ENCODE results near the gene DLL3. TPM values are rescaled to one million over a fixed set of nuclear protein-coding genes. Genes with fewer than 3 reads are reported as not detected.

Gene DLL3
- total and polyA plus RNA-seq, 4 donors = not detected

DNA sequence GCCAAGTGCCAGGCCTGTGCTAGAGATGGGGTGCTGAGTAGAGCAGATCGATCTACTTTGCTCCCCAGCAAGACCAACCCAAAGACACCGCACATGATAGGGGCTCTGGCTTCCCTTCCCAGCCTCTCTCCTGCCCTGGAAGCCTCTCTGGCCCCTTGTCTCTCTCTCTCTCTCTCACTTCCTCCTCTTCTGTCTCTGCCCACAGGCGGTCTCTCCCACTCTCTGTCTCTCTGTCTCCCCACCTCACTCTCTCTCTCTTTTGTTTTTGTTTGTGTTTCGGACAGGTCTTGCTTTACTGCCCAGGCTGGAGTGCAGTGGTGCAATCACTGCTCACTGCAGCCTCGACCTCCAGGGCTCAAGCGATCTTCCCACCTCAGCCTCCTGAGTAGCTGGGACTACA is 17.5 kb downstream of the DLL3 start (continued):
- TF ChIP-seq, protein P1, sequence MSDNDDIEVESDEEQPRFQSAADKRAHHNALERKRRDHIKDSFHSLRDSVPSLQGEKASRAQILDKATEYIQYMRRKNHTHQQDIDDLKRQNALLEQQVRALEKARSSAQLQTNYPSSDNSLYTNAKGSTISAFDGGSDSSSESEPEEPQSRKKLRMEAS (IDR thresholded peaks at IDR 0.05) = no peak
- TF ChIP-seq EGR1 (IDR thresholded peaks at IDR 0.05; ENCODE audit: low read depth in 2 of 2) (no peak), HNF4A (conservative IDR thresholded peaks at IDR 0.05) (no peak), SP1 (IDR thresholded peaks at IDR 0.05) (no peak), HNF4G (IDR thresholded peaks at IDR 0.05) (no peak)

DNA sequence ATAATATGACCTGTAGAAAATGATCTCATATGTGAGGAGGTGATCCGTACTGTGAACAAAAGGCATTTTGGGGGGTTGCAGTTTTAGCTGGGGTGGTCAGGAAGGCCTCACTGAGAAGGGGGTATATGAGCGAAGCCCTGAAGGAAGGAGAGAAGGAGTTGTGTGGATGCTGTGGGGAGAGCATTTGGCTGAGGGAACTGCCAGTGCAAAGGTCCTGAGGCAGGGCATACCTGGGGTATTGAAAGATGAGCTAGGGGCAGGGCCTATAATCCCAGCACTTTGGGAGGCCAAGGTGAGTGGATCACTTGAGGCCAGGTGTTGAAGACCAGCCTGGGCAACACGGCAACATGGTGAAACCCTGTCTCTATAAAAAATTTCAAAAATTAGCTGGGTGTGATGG is 18.7 kb downstream of the DLL3 start:
- no peak overlapping the region for H3K9ac ChIP-seq (ENCODE audit: low read depth in 1 of 2, low read length in 2 of 2)
- no peaks in the 10 kb centered on the region for H3K36me3 ChIP-seq (ENCODE audit: control insufficient read depth in 4 of 4, insufficient read depth in 3 of 4, low read depth in 1 of 4, low read length in 3 of 4)
- peaks cover 0 to 2% (median 0%) of the 10 kb centered on the region in 4 donors for H3K9me3 ChIP-seq (ENCODE audit: control insufficient read depth in 4 of 4, low read length in 3 of 4)
- H3K4me3 ChIP-seq (ENCODE audit: low read depth in 1 of 3, low read length in 3 of 3) = no peak overlapping the region
- DNase-seq (ENCODE audit: low spot score) = no peak
- TF ChIP-seq FOXA1 (IDR thresholded peaks at IDR 0.05) = no peak
- TF ChIP-seq, protein P2, sequence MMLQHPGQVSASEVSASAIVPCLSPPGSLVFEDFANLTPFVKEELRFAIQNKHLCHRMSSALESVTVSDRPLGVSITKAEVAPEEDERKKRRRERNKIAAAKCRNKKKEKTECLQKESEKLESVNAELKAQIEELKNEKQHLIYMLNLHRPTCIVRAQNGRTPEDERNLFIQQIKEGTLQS (IDR thresholded peaks at IDR 0.05) = no peak
- no peak for TF ChIP-seq HNF4G (IDR thresholded peaks at IDR 0.05)
- TF ChIP-seq HNF4A (conservative IDR thresholded peaks at IDR 0.05) = no peak
- TF ChIP-seq RXRA (IDR thresholded peaks at IDR 0.05) = no peak
- no peak for TF ChIP-seq GABPA (IDR thresholded peaks at IDR 0.05 in 1 of 2, conservative IDR thresholded peaks at IDR 0.05 in 1 of 2)
- TF ChIP-seq CTCF (IDR thresholded peaks at IDR 0.05; ENCODE audit: low read depth, low read length, missing input control) = no peak
- no peak for TF ChIP-seq NR2F2 (IDR thresholded peaks at IDR 0.05)
- TF ChIP-seq, protein P3, sequence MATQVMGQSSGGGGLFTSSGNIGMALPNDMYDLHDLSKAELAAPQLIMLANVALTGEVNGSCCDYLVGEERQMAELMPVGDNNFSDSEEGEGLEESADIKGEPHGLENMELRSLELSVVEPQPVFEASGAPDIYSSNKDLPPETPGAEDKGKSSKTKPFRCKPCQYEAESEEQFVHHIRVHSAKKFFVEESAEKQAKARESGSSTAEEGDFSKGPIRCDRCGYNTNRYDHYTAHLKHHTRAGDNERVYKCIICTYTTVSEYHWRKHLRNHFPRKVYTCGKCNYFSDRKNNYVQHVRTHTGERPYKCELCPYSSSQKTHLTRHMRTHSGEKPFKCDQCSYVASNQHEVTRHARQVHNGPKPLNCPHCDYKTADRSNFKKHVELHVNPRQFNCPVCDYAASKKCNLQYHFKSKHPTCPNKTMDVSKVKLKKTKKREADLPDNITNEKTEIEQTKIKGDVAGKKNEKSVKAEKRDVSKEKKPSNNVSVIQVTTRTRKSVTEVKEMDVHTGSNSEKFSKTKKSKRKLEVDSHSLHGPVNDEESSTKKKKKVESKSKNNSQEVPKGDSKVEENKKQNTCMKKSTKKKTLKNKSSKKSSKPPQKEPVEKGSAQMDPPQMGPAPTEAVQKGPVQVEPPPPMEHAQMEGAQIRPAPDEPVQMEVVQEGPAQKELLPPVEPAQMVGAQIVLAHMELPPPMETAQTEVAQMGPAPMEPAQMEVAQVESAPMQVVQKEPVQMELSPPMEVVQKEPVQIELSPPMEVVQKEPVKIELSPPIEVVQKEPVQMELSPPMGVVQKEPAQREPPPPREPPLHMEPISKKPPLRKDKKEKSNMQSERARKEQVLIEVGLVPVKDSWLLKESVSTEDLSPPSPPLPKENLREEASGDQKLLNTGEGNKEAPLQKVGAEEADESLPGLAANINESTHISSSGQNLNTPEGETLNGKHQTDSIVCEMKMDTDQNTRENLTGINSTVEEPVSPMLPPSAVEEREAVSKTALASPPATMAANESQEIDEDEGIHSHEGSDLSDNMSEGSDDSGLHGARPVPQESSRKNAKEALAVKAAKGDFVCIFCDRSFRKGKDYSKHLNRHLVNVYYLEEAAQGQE (IDR thresholded peaks at IDR 0.05) = no peak
- no peak for TF ChIP-seq JUND (IDR thresholded peaks at IDR 0.05)
- TF ChIP-seq YY1 (IDR thresholded peaks at IDR 0.05) = no peak
- TF ChIP-seq, protein P1 (IDR thresholded peaks at IDR 0.05) = no peak
- no peak for TF ChIP-seq FOXA2 (IDR thresholded peaks at IDR 0.05)
- TF ChIP-seq SP1 (IDR thresholded peaks at IDR 0.05) = no peak
- peaks cover 0 to 15% (median 9%) of the 10 kb centered on the region in 4 donors for H3K27me3 ChIP-seq (ENCODE audit: control insufficient read depth in 4 of 4, insufficient read depth in 4 of 4, low read length in 3 of 4)
- no peak overlapping the region for H3K27ac ChIP-seq (ENCODE audit: low read depth in 1 of 2, low read length in 2 of 2)
- H3K4me1 ChIP-seq (ENCODE audit: control insufficient read depth in 4 of 4, insufficient read depth in 4 of 4, low read length in 3 of 4) = peaks cover 5 to 12% (median 7%) of the 10 kb centered on the region in 4 donors
- 73% methylated on average over 3 of the region's 3 CpGs for WGBS

DNA sequence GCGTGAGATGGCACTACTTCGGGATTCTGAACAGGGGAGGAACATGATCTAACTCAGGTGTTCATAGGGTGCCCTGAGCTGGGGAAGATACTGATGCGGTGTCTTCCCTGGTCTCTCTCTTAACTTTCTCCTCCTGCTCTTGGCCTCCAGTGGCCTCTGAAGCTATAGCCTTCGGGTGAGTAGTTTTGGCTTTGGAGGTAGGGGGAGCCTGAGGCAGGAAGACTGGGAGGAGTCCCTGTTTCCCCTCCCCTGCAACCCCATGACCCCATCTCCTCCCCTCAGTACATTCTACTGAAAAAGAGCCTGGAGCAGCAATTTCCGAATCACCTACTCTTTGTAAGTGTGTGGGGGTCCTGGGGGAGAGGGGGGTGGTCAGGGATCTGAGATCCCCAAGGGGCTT is 19.7 kb downstream of the DLL3 start:
- Histone ChIP-seq H3K27ac (ENCODE audit: low read depth in 1 of 2, low read length in 2 of 2) (no peak overlapping the region), H3K27me3 (ENCODE audit: control insufficient read depth in 4 of 4, insufficient read depth in 4 of 4, low read length in 3 of 4) (peaks cover 0 to 15% (median 9%) of the 10 kb centered on the region in 4 donors), H3K4me3 (ENCODE audit: low read depth in 1 of 3, low read length in 3 of 3) (no peak overlapping the region), H3K4me1 (ENCODE audit: control insufficient read depth in 4 of 4, insufficient read depth in 4 of 4, low read length in 3 of 4) (peaks cover 5 to 12% (median 7%) of the 10 kb centered on the region in 4 donors), H3K36me3 (ENCODE audit: control insufficient read depth in 4 of 4, insufficient read depth in 3 of 4, low read depth in 1 of 4, low read length in 3 of 4) (no peaks in the 10 kb centered on the region), H3K9ac (ENCODE audit: low read depth in 1 of 2, low read length in 2 of 2) (no peak overlapping the region), H3K9me3 (ENCODE audit: control insufficient read depth in 4 of 4, low read length in 3 of 4) (no peaks in the 10 kb centered on the region)
- DNase-seq (ENCODE audit: low spot score) = no peak
- no peak for TF ChIP-seq RAD21 (IDR thresholded peaks at IDR 0.05)
- TF ChIP-seq, protein P1 (IDR thresholded peaks at IDR 0.05) = no peak
- no peak for TF ChIP-seq ZBTB33 (IDR thresholded peaks at IDR 0.05)
- no peak for TF ChIP-seq EGR1 (IDR thresholded peaks at IDR 0.05; ENCODE audit: low read depth in 2 of 2)
- TF ChIP-seq, protein P2 (IDR thresholded peaks at IDR 0.05) = no peak
- TF ChIP-seq FOXA2 (IDR thresholded peaks at IDR 0.05) = no peak
- no peak for TF ChIP-seq RXRA (IDR thresholded peaks at IDR 0.05)
- no peak for TF ChIP-seq NR2F2 (IDR thresholded peaks at IDR 0.05)
- TF ChIP-seq, protein P3 (IDR thresholded peaks at IDR 0.05) = no peak
- 70% methylated on average over 5 of the region's 5 CpGs for WGBS

Data from liver (tissue), 9 donors.